H9 (cell line): ENCODE measurements around the gene ABT1. TPM values are rescaled to one million over a fixed set of nuclear protein-coding genes. Genes with fewer than 3 reads are reported as not detected.

ENCODE experiments used
- DNase-seq: peaks from one replicate; pipeline ENCODE4 v3.0.0-alpha.2; 2017
- H2AFZ ChIP-seq: one replicate; pipeline ENCODE4 v1.6.1; 2013; ENCODE audit warnings: mild to moderate bottlenecking, low read length, control low read depth, moderate library complexity
- H2AK5ac ChIP-seq: 2 replicates; pipeline ENCODE4 v1.6.1; 2013; ENCODE audit warnings: low read length, control low read depth, mixed read lengths; ENCODE audit not compliant: insufficient read length
- H2BK120ac ChIP-seq: one replicate; pipeline ENCODE4 v1.6.1; 2013; ENCODE audit warnings: low read depth, mild to moderate bottlenecking, low read length, control low read depth, inconsistent platforms; ENCODE audit not compliant: poor library complexity, severe bottlenecking
- H2BK12ac ChIP-seq: 2 replicates; pipeline ENCODE4 v1.6.1; 2013; ENCODE audit warnings: low read length, control low read depth, mixed read lengths, low read depth; ENCODE audit not compliant: insufficient read length
- H2BK15ac ChIP-seq: 2 replicates; pipeline ENCODE4 v1.6.1; 2013; ENCODE audit warnings: low read depth, low read length, control low read depth
- H2BK20ac ChIP-seq: one replicate; pipeline ENCODE4 v1.6.1; 2013; ENCODE audit warnings: low read depth, mild to moderate bottlenecking, low read length, control low read depth, inconsistent platforms; ENCODE audit not compliant: poor library complexity, severe bottlenecking
- H2BK5ac ChIP-seq: 2 replicates; pipeline ENCODE4 v1.6.1; 2013; ENCODE audit warnings: low read length, control low read depth, mixed read lengths; ENCODE audit not compliant: insufficient read length
- H3K14ac ChIP-seq: 2 replicates; pipeline ENCODE4 v1.6.1; 2013; ENCODE audit warnings: low read length, control low read depth; ENCODE audit not compliant: insufficient read depth
- H3K18ac ChIP-seq: 2 replicates; pipeline ENCODE4 v1.6.1; 2013; ENCODE audit warnings: low read depth, mild to moderate bottlenecking, mixed read lengths, low read length, control low read depth; ENCODE audit not compliant: insufficient read length
- H3K23ac ChIP-seq: 2 replicates; pipeline ENCODE4 v1.6.1; 2013; ENCODE audit warnings: low read length, control low read depth, mixed read lengths, low read depth; ENCODE audit not compliant: insufficient read length
- H3K23me2 ChIP-seq: 2 replicates; pipeline ENCODE4 v1.6.1; 2013; ENCODE audit warnings: low read depth, mild to moderate bottlenecking, mixed read lengths, low read length, control low read depth; ENCODE audit not compliant: insufficient read length, poor library complexity, severe bottlenecking
- H3K27ac ChIP-seq: 2 replicates; pipeline ENCODE4 v1.5.1; 2013; ENCODE audit warnings: low read length, control low read depth, mixed read lengths, low read depth; ENCODE audit not compliant: insufficient read length
- H3K27me3 ChIP-seq: 2 replicates; pipeline ENCODE4 v1.6.1; 2013; ENCODE audit warnings: low read length, control low read depth, inconsistent platforms; ENCODE audit not compliant: insufficient read depth
- H3K4ac ChIP-seq: 2 replicates; pipeline ENCODE4 v1.6.1; 2013; ENCODE audit warnings: low read depth, mild to moderate bottlenecking, control low read depth, inconsistent platforms, low read length, moderate library complexity
- H3K4me1 ChIP-seq: 2 replicates; pipeline ENCODE4 v1.6.1; 2013; ENCODE audit warnings: low read length, control low read depth, inconsistent platforms; ENCODE audit not compliant: insufficient read depth
- H3K4me2 ChIP-seq: 2 replicates; pipeline ENCODE4 v1.6.1; 2013; ENCODE audit warnings: low read length, control low read depth, mixed read lengths; ENCODE audit not compliant: insufficient read length, insufficient read depth
- H3K56ac ChIP-seq: 2 replicates; pipeline ENCODE4 v1.6.1; 2013; ENCODE audit warnings: low read depth, mild to moderate bottlenecking, mixed read lengths, low read length, control low read depth; ENCODE audit not compliant: insufficient read length
- H3K79me1 ChIP-seq: 2 replicates; pipeline ENCODE4 v1.6.1; 2013; ENCODE audit warnings: low read depth, mild to moderate bottlenecking, moderate library complexity, low read length, control low read depth, inconsistent platforms; ENCODE audit not compliant: insufficient read depth, poor library complexity, severe bottlenecking
- H3K79me2 ChIP-seq: 2 replicates; pipeline ENCODE4 v1.6.1; 2013; ENCODE audit warnings: low read length, control low read depth, inconsistent platforms; ENCODE audit not compliant: insufficient read depth
- H3K9ac ChIP-seq: 2 replicates; pipeline ENCODE4 v1.6.1; 2013; ENCODE audit warnings: low read length, control low read depth, mixed read lengths; ENCODE audit not compliant: insufficient read length; ENCODE audit errors: extremely low read depth
- H3K9me3 ChIP-seq: one replicate; pipeline ENCODE4 v1.6.1; 2013; ENCODE audit warnings: low read depth, low read length, inconsistent platforms; ENCODE audit not compliant: control insufficient read depth
- H3T11ph ChIP-seq: one replicate; pipeline ENCODE4 v1.6.1; 2013; ENCODE audit warnings: mild to moderate bottlenecking, low read length, control low read depth, inconsistent platforms
- H4K20me1 ChIP-seq: one replicate; pipeline ENCODE4 v1.6.1; 2013; ENCODE audit not compliant: control insufficient read depth, insufficient read length, insufficient read depth
- H4K5ac ChIP-seq: 2 replicates; pipeline ENCODE4 v1.6.1; 2013; ENCODE audit warnings: low read depth, mild to moderate bottlenecking, mixed read lengths, low read length, control low read depth; ENCODE audit not compliant: insufficient read length
- H4K8ac ChIP-seq: replicated peaks from 2 replicates; pipeline ENCODE4 v1.6.1; 2013; ENCODE audit warnings: low read length, control low read depth, mixed read lengths, low read depth; ENCODE audit not compliant: insufficient read length
- H4K91ac ChIP-seq: 2 replicates; pipeline ENCODE4 v1.6.1; 2013; ENCODE audit warnings: low read depth, mild to moderate bottlenecking, moderate library complexity, mixed read lengths, low read length, control low read depth; ENCODE audit not compliant: insufficient read length
- H3K27ac Mint-ChIP-seq, 3 experiments: 2 replicates in 2 of 3; 3 replicates in 1 of 3; pipeline ENCODE4 v1.8.0; 2020 to 2021; ENCODE audit warnings: mixed read lengths in 3 of 3, mild to moderate bottlenecking in 1 of 3, moderate library complexity in 1 of 3
- H3K27me3 Mint-ChIP-seq: 2 replicates; pipeline ENCODE4 v1.8.0; 2021; ENCODE audit warnings: low read depth, mild to moderate bottlenecking, moderate library complexity, mixed read lengths
- H3K36me3 Mint-ChIP-seq, 3 experiments: 2 replicates in 2 of 3; 3 replicates in 1 of 3; pipeline ENCODE4 v1.8.0; 2020 to 2021; ENCODE audit warnings: low read depth in 3 of 3, mixed read lengths in 3 of 3; ENCODE audit not compliant: insufficient read depth in 1 of 3
- H3K4me1 Mint-ChIP-seq, 2 experiments: 2 replicates each; pipeline ENCODE4 v1.8.0; 2020; ENCODE audit warnings: mixed read lengths in 2 of 2
- H3K4me3 Mint-ChIP-seq, 2 experiments: 2 replicates in 1 of 2; 3 replicates in 1 of 2; pipeline ENCODE4 v1.8.0; 2020 to 2021; ENCODE audit warnings: mild to moderate bottlenecking in 2 of 2, mixed read lengths in 2 of 2, moderate library complexity in 1 of 2
- H3K9me3 Mint-ChIP-seq, 2 experiments: 2 replicates in 1 of 2; 3 replicates in 1 of 2; pipeline ENCODE4 v1.8.0; 2020; ENCODE audit warnings: mild to moderate bottlenecking in 2 of 2, mixed read lengths in 2 of 2, moderate library complexity in 1 of 2
- WGBS: extraction: QIAGEN DNeasy Blood & Tissue Kit; methylation state at CpG from one replicate; pipeline ENCODE4 v1.1.7; 2013; ENCODE audit warnings: missing lambda C conversion rate, low lambda C conversion rate, mixed read lengths; ENCODE audit not compliant: insufficient read length; ENCODE audit errors: extremely low coverage; 5-methylcytosine and 5-hydroxymethylcytosine counted together
- total RNA-seq: library from RNA; stranded (reverse); gene quantifications from 2 replicates; pipeline ENCODE4 v1.2.1, GENCODE V29; 2021
- TF ChIP-seq, protein P1 (sequence below): fragments of 200-600 bp; sonication (generic); conservative IDR thresholded peaks from 3 replicates; pipeline ENCODE4 v1.8.0; 2021; ENCODE audit warnings: antibody characterized with exemption, mild to moderate bottlenecking

ABT1 gene
- total RNA-seq, 1 experiment from 2014 or later = 26.4 TPM

DNA sequence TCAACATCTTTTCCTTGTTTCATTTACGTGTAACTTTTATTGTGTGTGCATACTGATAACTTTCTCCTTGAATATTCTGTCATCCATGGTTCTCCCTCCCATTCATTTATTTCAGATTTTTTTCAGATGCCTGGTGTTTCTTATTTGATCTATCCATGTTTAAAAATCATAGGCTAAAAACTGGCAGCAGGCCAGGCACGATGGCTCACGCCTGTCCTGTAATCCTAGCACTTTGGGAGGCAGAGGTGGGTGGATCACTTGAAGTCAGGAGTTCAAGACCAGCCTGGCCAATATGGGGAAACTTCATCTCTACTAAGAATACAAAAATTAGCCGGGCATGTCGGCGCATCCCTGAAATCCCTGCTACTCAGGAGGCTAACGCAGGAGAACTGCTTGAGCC lies 31.1 kb downstream of the ABT1 start:
- Mint-ChIP-seq H3K4me3 (no peak overlapping the region), H3K36me3 (peaks cover 0 to 2% (median 0%) of the 10 kb centered on the region in 3 experiments; a peak in 1 of 7 replicates), H3K9me3 (peaks cover 14 to 18% of the 10 kb centered on the region in 2 experiments), H3K27me3 (no peaks in the 10 kb centered on the region), H3K27ac (no peak overlapping the region), H3K4me1 (no peaks in the 10 kb centered on the region)
- Histone ChIP-seq H2BK5ac (no peak overlapping the region), H2AFZ (no peak overlapping the region), H3K9ac (no peak overlapping the region), H2BK15ac (no peak overlapping the region), H3K27ac (no peak overlapping the region), H2BK12ac (no peak overlapping the region), H3K4me2 (no peak overlapping the region), H2BK20ac (no peak overlapping the region), H4K91ac (no peak overlapping the region), H3K9me3 (no peaks in the 10 kb centered on the region), H4K20me1 (no peaks in the 10 kb centered on the region), H2AK5ac (no peak overlapping the region), H3K14ac (no peak overlapping the region), H4K5ac (no peak overlapping the region), H3T11ph (no peak overlapping the region), H3K27me3 (no peaks in the 10 kb centered on the region), H3K4ac (no peak overlapping the region), H3K4me1 (no peaks in the 10 kb centered on the region), H3K23me2 (no peaks in the 10 kb centered on the region), H3K56ac (no peak overlapping the region), H3K79me1 (no peaks in the 10 kb centered on the region), H3K79me2 (no peaks in the 10 kb centered on the region), H3K23ac (no peak overlapping the region), H3K18ac (no peak overlapping the region), H2BK120ac (no peak overlapping the region), H4K8ac (no peak overlapping the region)
- DNase-seq = no peak
- WGBS = no CpG with 5 or more reads among the region's 7 CpGs
- TF ChIP-seq, protein P1, sequence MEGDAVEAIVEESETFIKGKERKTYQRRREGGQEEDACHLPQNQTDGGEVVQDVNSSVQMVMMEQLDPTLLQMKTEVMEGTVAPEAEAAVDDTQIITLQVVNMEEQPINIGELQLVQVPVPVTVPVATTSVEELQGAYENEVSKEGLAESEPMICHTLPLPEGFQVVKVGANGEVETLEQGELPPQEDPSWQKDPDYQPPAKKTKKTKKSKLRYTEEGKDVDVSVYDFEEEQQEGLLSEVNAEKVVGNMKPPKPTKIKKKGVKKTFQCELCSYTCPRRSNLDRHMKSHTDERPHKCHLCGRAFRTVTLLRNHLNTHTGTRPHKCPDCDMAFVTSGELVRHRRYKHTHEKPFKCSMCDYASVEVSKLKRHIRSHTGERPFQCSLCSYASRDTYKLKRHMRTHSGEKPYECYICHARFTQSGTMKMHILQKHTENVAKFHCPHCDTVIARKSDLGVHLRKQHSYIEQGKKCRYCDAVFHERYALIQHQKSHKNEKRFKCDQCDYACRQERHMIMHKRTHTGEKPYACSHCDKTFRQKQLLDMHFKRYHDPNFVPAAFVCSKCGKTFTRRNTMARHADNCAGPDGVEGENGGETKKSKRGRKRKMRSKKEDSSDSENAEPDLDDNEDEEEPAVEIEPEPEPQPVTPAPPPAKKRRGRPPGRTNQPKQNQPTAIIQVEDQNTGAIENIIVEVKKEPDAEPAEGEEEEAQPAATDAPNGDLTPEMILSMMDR = no peak
